GM12865 (cell line): ENCODE data around the gene PLEKHA7.

Experiments used
- DNase-seq: peaks from one replicate; pipeline ENCODE4 v3.0.0; 2010; ENCODE audit warnings: low read depth
- H3K4me3 ChIP-seq: 2 replicates; pipeline ENCODE4 v1.5.1; 2011; ENCODE audit warnings: mild to moderate bottlenecking, low read depth, low read length, control low read depth
- CTCF ChIP-seq: IDR thresholded peaks from 2 replicates; pipeline ENCODE4 v1.5.1; 2011; ENCODE audit warnings: low read length, control low read depth, low read depth, inconsistent platforms; ENCODE audit not compliant: insufficient read depth; ENCODE audit errors: missing control alignments

PLEKHA7 gene

GRCh38 chr11:16958833-16959232 is 55.4 kb downstream of the PLEKHA7 start:
- no peak overlapping the region for H3K4me3 ChIP-seq
- DNase-seq = peak; percentile 69
- no peak for TF ChIP-seq CTCF

GRCh38 chr11:16956538-16957153 is 57.6 kb downstream of the PLEKHA7 start:
- no peak for TF ChIP-seq CTCF
- DNase-seq = no peak
- no peak overlapping the region for H3K4me3 ChIP-seq

- H3K4me3 ChIP-seq = no peak overlapping the region
- TF ChIP-seq CTCF = no peak
- DNase-seq = no peak
Observed at GRCh38 chr11:16953663-16954062, 60.6 kb downstream of the PLEKHA7 start.

GRCh38 chr11:16946477-16947282 is 67.5 kb downstream of the PLEKHA7 start:
- no peak for TF ChIP-seq CTCF
- peak; percentile 73 for DNase-seq
- peak overlapping the region; percentile 2 for H3K4me3 ChIP-seq

GRCh38 chr11:16945671-16946469 is 68.3 kb downstream of the PLEKHA7 start:
- peak overlapping the region; percentile 2 for H3K4me3 ChIP-seq
- DNase-seq = peak; percentile 89
- peak; percentile 86 for TF ChIP-seq CTCF

- DNase-seq = no peak
- no peak for TF ChIP-seq CTCF
- no peak overlapping the region for H3K4me3 ChIP-seq
Observed at GRCh38 chr11:16942911-16943310, 71.3 kb downstream of the PLEKHA7 start.
